ENCODE results near the gene RHOF. TPM values are rescaled to one million over a fixed set of nuclear protein-coding genes. Genes with fewer than 3 reads are reported as not detected.

The RHOF gene
- total RNA-seq, 4 donors from 2014 or later, result 22.8 to 105 (median 69.9) TPM

DNA sequence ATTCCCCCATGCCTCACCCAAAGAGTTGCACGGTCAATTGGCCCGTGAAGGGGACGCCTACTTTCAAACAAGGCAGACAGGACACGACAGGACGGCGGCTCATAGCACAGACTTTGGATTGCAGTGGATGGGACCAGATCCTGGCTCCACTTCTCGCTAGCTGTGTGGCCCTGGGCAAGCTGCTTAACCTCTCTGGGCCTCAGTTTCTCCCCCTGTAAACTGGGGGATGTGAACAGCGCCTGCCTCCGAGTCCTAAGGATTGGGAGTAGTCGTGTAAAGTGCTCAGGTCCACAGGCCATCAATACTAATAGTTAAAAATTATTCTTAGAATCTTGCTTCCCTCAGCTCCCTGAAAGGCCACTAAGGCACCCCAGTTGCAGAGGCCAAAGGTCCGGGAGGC is 13.1 kb downstream of the RHOF start:
- Histone ChIP-seq H3K27ac (peak overlapping the region in 1 of 3 donors; percentile 21), H3K9me3 (no peaks in the 10 kb centered on the region), H3K27me3 (no peaks in the 10 kb centered on the region), H3K4me3 (replicated peaks in 1 of 3) (no peak overlapping the region), H3K36me3 (no peaks in the 10 kb centered on the region), H3K4me1 (peaks cover 28 to 37% of the 10 kb centered on the region in 2 donors)
- 75 to 85% methylated on average over 10 to 11 of the region's 11 CpGs for WGBS, 2 donors
- TF ChIP-seq CTCF (IDR thresholded peaks at IDR 0.05) (no peak), POLR2A (IDR thresholded peaks at IDR 0.05) (no peak)
- DNase-seq, result peak; percentile 45 to 70
- intact Hi-C loops (cut with DNase I), result no loop called here

DNA sequence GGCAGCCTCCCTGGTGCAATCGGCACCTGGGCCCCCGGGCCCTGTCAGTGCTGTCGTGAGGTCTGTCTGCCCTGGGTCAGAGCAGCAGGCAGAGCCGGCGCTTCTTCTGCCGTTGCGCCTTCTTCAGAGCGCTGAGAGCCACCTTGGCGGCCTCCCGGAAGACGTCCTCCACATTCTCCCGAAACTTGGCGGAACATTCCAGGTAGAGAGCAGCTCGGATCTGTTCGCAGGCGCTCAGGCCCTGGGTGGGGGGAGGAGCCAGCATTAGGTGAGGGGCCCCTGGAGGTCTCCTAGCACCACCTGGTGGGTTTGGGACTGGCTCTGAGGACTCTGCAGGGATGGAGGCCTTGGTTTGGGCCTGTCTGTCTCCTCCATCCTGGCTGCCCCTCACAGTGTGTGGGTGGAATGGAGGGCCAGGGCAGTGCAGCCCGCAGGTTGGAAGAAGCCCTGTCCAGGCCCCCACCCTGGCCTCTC is 14.0 kb downstream of the RHOF start:
- intact Hi-C loops (cut with DNase I), result no loop called here
- 96 to 97% methylated on average over 6 to 10 of the region's 17 CpGs for WGBS, 2 donors
- no peaks in the 10 kb centered on the region for H3K9me3 ChIP-seq
- H3K27ac ChIP-seq, result no peak overlapping the region
- H3K36me3 ChIP-seq, result no peaks in the 10 kb centered on the region
- no peak overlapping the region for H3K4me3 ChIP-seq (replicated peaks in 1 of 3)
- DNase-seq, result no peak
- no peak for TF ChIP-seq CTCF (IDR thresholded peaks at IDR 0.05)
- TF ChIP-seq POLR2A (IDR thresholded peaks at IDR 0.05), result no peak
- peaks cover 35 to 39% of the 10 kb centered on the region in 2 donors for H3K4me1 ChIP-seq
- no peaks in the 10 kb centered on the region for H3K27me3 ChIP-seq

DNA sequence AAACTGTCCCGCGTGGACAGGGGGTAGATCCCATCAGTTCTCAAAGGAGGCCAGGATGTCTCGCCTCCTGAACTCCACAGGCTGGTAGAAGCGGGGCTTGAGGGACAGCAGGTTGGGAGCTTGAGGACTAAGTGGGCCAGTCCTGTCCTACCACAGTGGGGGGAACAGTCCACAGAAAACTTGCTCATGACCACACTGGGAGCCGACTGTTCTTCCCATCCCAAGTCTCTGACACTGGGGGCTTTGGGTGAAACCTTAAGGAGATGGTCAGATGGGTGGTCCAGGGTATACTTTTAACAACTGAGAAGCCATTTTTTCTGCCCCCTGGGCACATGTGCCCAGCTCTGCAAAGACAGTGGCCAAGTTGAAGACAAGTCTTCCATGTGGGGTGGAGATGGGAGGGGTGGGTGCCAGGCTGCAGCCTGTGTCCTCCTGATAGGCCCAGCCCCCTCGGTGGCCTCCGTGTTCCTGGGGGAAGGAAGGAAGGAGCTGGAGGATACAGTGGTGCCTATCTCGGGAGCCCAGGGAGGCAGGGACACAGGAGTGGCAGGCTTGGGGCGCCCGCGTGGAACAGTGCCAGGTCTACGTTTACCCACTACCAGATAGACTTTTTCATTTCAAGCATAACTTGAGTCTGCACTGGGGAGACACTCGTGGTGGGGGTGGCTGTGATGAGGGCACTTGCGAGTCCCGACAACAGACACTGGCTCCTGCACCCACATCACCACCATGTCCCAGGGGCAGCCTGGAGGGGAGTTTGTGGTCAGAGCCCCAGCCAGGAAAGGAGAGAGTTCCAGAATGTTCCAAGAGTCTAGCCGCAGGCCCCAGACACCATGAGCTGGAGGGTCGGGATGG is 14.7 kb downstream of the RHOF start:
- no peaks in the 10 kb centered on the region for H3K9me3 ChIP-seq
- TF ChIP-seq CTCF (IDR thresholded peaks at IDR 0.05), result no peak
- TF ChIP-seq POLR2A (IDR thresholded peaks at IDR 0.05), result no peak
- peaks cover 42% of the 10 kb centered on the region in 2 donors for H3K4me1 ChIP-seq
- 79 to 85% methylated on average over 13 to 16 of the region's 17 CpGs for WGBS, 2 donors
- no peak overlapping the region for H3K4me3 ChIP-seq (replicated peaks in 1 of 3)
- DNase-seq, result no peak
- H3K27ac ChIP-seq, result no peak overlapping the region
- H3K36me3 ChIP-seq, result no peaks in the 10 kb centered on the region
- H3K27me3 ChIP-seq, result no peaks in the 10 kb centered on the region
- intact Hi-C loops (cut with DNase I), result no loop called here

GRCh38 chr12:121776190-121777098 is 17.0 kb downstream of the RHOF start:
- Histone ChIP-seq H3K27ac (peak overlapping the region; percentile 89 to 98 (median 96)), H3K4me3 (replicated peaks in 1 of 3) (no peak overlapping the region), H3K9me3 (no peaks in the 10 kb centered on the region), H3K4me1 (peaks cover 40 to 53% of the 10 kb centered on the region in 2 donors), H3K27me3 (no peaks in the 10 kb centered on the region), H3K36me3 (no peaks in the 10 kb centered on the region)
- intact Hi-C loops (cut with DNase I), result no loop called here
- DNase-seq, result peak; percentile 80 to 86
- TF ChIP-seq POLR2A (IDR thresholded peaks at IDR 0.05), result no peak
- peak; percentile 76 to 93 (median 80) for TF ChIP-seq CTCF (IDR thresholded peaks at IDR 0.05)
- 37 to 42% methylated on average over 14 to 22 of the region's 24 CpGs for WGBS, 2 donors
